ENCODE measurements around the gene ZNF276. TPM values are rescaled to one million over a fixed set of nuclear protein-coding genes. Genes with fewer than 3 reads are reported as not detected.

ZNF276 gene
- total and polyA plus RNA-seq, 4 donors, result 24.4 to 61.3 (median 42.0) TPM

DNA sequence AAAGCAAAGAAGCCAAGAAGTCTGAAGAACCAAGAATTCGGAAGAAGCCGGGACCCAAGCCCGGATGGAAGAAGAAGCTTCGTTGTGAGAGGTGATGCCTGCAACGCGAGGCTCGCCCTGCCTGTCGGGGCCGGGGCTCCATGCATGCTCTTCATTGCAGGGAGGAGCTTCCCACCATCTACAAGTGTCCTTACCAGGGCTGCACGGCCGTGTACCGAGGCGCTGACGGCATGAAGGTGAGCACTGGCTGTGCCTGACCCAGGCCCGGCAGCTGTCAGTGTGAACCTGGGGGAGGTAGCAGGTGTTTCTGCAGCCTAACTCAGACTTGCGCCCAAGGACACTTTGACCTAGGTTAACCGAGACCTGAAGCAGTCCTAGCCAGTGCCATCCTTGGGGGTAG, 12.0 kb downstream of the ZNF276 start:
- DNase-seq (ENCODE audit: low read depth in 4 of 6, low spot score in 6 of 6), result no peak
- no peaks in the 10 kb centered on the region for H3K27me3 ChIP-seq (ENCODE audit: control insufficient read depth, insufficient read depth, low read length)
- H3K27ac ChIP-seq (ENCODE audit: low read depth, low read length), result no peak overlapping the region
- 86% methylated on average over 17 of the region's 17 CpGs for WGBS (ENCODE audit: insufficient coverage)
- H3K9me3 ChIP-seq (ENCODE audit: control insufficient read depth, insufficient read depth, low read length), result no peaks in the 10 kb centered on the region
- H3K4me1 ChIP-seq (ENCODE audit: control insufficient read depth, insufficient read depth, low read length), result no peaks in the 10 kb centered on the region
- no peak overlapping the region for H3K4me3 ChIP-seq (ENCODE audit: low read depth, low read length)
- H3K36me3 ChIP-seq (ENCODE audit: control insufficient read depth, insufficient read depth, low read length), result peaks cover 100% of the 10 kb centered on the region

DNA sequence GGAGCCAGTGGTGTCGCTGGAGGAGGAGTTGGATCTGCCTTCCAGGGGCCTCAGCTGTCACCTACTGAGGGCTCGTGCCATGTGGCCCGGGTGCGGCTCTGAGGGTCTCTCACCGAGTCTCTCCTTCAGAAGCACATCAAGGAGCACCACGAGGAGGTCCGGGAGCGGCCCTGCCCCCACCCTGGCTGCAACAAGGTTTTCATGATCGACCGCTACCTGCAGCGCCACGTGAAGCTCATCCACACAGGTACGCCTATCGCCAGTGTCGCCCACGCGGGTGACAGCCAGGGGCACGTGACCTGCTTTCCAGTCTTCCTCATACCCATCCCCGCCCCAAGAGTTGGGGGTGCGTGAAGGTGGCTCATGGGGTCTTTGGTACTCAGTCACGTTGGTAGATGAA, 12.5 kb downstream of the ZNF276 start:
- H3K9me3 ChIP-seq (ENCODE audit: control insufficient read depth, insufficient read depth, low read length), result no peaks in the 10 kb centered on the region
- H3K4me3 ChIP-seq (ENCODE audit: low read depth, low read length), result no peak overlapping the region
- peaks cover 100% of the 10 kb centered on the region for H3K36me3 ChIP-seq (ENCODE audit: control insufficient read depth, insufficient read depth, low read length)
- H3K27me3 ChIP-seq (ENCODE audit: control insufficient read depth, insufficient read depth, low read length), result no peaks in the 10 kb centered on the region
- 95% methylated on average over 16 of the region's 21 CpGs for WGBS (ENCODE audit: insufficient coverage)
- no peak for DNase-seq (ENCODE audit: low read depth in 4 of 6, low spot score in 6 of 6)
- no peaks in the 10 kb centered on the region for H3K4me1 ChIP-seq (ENCODE audit: control insufficient read depth, insufficient read depth, low read length)
- H3K27ac ChIP-seq (ENCODE audit: low read depth, low read length), result no peak overlapping the region

DNA sequence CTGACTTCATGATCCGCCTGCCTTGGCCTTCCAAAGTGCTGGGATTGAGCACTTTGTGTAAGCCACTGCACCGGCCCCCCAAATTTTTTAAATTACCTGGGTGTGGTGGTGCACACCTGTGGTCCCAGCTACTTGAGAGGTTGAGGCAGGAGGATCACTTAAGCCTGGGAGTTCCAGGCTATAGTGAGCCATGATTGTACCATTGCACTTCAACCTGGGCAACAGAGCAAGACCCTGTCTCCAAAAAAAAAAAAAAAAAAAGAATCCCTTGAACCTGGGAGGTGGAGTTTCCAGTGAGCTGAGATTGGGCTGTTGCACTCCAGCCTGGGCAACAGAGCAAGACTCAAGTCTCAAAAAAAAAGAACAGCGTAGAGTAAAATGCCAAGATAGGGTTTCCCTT, 15.2 kb downstream of the ZNF276 start:
- Histone ChIP-seq H3K4me1 (ENCODE audit: control insufficient read depth, insufficient read depth, low read length) (no peaks in the 10 kb centered on the region), H3K4me3 (ENCODE audit: low read depth, low read length) (no peak overlapping the region), H3K9me3 (ENCODE audit: control insufficient read depth, insufficient read depth, low read length) (no peaks in the 10 kb centered on the region), H3K27ac (ENCODE audit: low read depth, low read length) (no peak overlapping the region), H3K27me3 (ENCODE audit: control insufficient read depth, insufficient read depth, low read length) (no peaks in the 10 kb centered on the region), H3K36me3 (ENCODE audit: control insufficient read depth, insufficient read depth, low read length) (peaks cover 99% of the 10 kb centered on the region)
- no peak for DNase-seq (ENCODE audit: low read depth in 4 of 6, low spot score in 6 of 6)
- 100% methylated on average over 1 of the region's 3 CpGs for WGBS (ENCODE audit: insufficient coverage)

DNA sequence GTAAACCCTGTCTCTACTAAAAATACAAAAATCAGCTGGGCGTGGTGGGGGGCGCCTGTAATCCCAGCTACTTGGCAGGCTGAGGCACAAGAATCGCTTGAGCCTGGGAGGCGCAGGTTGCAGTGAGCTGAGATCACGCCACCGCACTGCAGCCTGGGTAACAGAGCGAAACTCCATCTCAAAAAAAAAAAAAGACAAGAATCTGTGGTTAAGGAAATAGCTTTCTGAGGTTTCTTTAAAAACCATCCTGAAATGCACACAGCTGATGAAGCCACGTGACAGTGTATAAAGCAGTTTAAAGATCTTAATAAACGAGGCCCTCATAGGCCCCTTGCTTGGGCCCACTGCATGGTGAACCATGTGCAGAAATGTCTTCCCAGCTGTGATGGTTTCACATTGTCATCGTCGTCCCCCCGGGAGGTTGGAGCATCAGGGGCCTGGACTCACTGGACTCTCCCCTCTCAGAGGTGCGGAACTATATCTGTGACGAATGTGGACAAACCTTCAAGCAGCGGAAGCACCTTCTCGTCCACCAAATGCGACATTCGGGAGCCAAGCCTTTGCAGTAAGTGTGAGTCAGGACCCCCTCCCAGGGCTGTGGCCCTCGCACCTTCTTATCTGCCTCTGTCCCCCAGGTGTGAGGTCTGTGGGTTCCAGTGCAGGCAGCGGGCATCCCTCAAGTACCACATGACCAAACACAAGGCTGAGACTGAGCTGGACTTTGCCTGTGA, 16.2 kb downstream of the ZNF276 start:
- DNase-seq (ENCODE audit: low read depth in 4 of 6, low spot score in 6 of 6), result no peak
- H3K4me3 ChIP-seq (ENCODE audit: low read depth, low read length), result no peak overlapping the region
- no peak overlapping the region for H3K27ac ChIP-seq (ENCODE audit: low read depth, low read length)
- 95% methylated on average over 14 of the region's 20 CpGs for WGBS (ENCODE audit: insufficient coverage)
- no peaks in the 10 kb centered on the region for H3K27me3 ChIP-seq (ENCODE audit: control insufficient read depth, insufficient read depth, low read length)
- H3K9me3 ChIP-seq (ENCODE audit: control insufficient read depth, insufficient read depth, low read length), result no peaks in the 10 kb centered on the region
- H3K36me3 ChIP-seq (ENCODE audit: control insufficient read depth, insufficient read depth, low read length), result peaks cover 99% of the 10 kb centered on the region
- no peaks in the 10 kb centered on the region for H3K4me1 ChIP-seq (ENCODE audit: control insufficient read depth, insufficient read depth, low read length)

DNA sequence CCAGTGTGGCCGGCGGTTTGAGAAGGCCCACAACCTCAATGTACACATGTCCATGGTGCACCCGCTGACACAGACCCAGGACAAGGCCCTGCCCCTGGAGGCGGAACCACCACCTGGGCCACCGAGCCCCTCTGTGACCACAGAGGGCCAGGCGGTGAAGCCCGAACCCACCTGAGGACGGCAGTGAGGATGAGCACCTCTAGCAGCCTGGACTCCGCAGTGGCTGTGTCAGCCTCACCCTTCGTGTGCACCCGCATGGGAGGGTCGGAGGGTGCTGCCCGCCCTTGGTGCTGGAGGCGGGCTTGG, 16.7 kb downstream of the ZNF276 start:
- Histone ChIP-seq H3K36me3 (ENCODE audit: control insufficient read depth, insufficient read depth, low read length) (peaks cover 99% of the 10 kb centered on the region), H3K27ac (ENCODE audit: low read depth, low read length) (no peak overlapping the region), H3K4me3 (ENCODE audit: low read depth, low read length) (no peak overlapping the region), H3K4me1 (ENCODE audit: control insufficient read depth, insufficient read depth, low read length) (no peaks in the 10 kb centered on the region), H3K27me3 (ENCODE audit: control insufficient read depth, insufficient read depth, low read length) (no peaks in the 10 kb centered on the region), H3K9me3 (ENCODE audit: control insufficient read depth, insufficient read depth, low read length) (no peaks in the 10 kb centered on the region)
- WGBS (ENCODE audit: insufficient coverage), result 93% methylated on average over 14 of the region's 14 CpGs
- DNase-seq (ENCODE audit: low read depth in 4 of 6, low spot score in 6 of 6), result no peak

DNA sequence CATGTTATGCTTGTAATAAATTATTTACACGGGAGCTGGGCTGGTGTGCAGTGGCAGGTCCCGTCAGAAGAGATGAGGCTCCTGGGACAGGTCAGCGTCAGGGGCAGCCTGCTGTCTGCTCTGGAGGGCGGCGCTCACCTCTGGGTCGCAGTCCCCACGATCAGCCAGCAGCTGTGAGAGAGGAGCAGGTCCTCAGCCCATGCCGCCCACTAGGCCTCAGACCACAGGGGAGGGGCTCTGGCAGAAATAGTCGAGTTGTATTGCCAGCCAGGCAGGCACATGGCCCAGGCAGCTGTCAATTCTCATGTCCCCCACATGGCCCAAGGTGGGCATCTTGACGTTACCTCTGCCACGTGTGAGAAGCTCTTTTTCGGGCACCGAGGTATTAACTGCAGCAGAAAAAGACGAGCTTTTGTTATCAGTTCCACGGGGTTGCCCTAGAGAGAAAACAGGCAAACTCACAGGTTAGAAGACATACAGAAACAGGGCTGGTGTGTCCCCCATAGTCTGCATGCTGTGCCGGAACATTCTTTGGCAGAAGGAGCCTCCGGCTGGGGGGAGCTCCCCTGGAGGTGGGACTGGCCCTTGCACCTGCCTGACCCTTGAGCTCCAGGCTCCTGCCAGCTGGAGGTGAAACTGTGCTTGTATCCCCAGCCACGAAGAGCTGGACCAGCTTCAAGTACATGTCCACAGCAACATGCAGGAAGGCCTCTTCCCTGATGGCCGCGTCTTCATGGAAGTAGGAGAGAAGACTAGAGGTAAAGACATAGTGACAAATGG, 17.4 kb downstream of the ZNF276 start:
- H3K4me1 ChIP-seq (ENCODE audit: control insufficient read depth, insufficient read depth, low read length), result no peaks in the 10 kb centered on the region
- no peaks in the 10 kb centered on the region for H3K9me3 ChIP-seq (ENCODE audit: control insufficient read depth, insufficient read depth, low read length)
- no peak overlapping the region for H3K27ac ChIP-seq (ENCODE audit: low read depth, low read length)
- H3K4me3 ChIP-seq (ENCODE audit: low read depth, low read length), result no peak overlapping the region
- peaks cover 92% of the 10 kb centered on the region for H3K36me3 ChIP-seq (ENCODE audit: control insufficient read depth, insufficient read depth, low read length)
- no peaks in the 10 kb centered on the region for H3K27me3 ChIP-seq (ENCODE audit: control insufficient read depth, insufficient read depth, low read length)
- DNase-seq (ENCODE audit: low read depth in 4 of 6, low spot score in 6 of 6), result no peak
- WGBS (ENCODE audit: insufficient coverage), result 84% methylated on average over 18 of the region's 20 CpGs

DNA sequence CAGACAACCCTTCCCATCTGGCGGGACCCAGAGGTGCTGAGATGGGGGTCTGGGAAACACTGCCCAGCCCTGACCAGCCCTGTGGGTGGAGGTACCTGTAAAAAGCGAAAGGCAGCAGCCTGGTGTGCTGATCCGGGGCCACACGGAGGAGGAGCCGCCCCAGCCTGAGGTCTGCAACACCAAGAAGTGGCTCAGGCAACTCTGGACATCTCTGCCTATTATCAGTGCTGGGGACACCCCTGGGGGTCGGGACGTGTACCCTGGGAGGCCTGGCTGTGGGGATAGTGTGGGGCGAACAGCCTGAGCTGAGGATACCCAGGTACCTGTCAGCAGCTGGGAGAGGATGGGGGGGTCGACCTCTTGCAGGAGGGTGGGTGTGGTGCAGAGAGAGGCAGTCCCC, 18.0 kb downstream of the ZNF276 start:
- no peak for DNase-seq (ENCODE audit: low read depth in 4 of 6, low spot score in 6 of 6)
- Histone ChIP-seq H3K27ac (ENCODE audit: low read depth, low read length) (no peak overlapping the region), H3K4me3 (ENCODE audit: low read depth, low read length) (no peak overlapping the region), H3K9me3 (ENCODE audit: control insufficient read depth, insufficient read depth, low read length) (no peaks in the 10 kb centered on the region), H3K4me1 (ENCODE audit: control insufficient read depth, insufficient read depth, low read length) (no peaks in the 10 kb centered on the region), H3K27me3 (ENCODE audit: control insufficient read depth, insufficient read depth, low read length) (no peaks in the 10 kb centered on the region), H3K36me3 (ENCODE audit: control insufficient read depth, insufficient read depth, low read length) (peaks cover 92% of the 10 kb centered on the region)
- 91% methylated on average over 8 of the region's 9 CpGs for WGBS (ENCODE audit: insufficient coverage)

DNA sequence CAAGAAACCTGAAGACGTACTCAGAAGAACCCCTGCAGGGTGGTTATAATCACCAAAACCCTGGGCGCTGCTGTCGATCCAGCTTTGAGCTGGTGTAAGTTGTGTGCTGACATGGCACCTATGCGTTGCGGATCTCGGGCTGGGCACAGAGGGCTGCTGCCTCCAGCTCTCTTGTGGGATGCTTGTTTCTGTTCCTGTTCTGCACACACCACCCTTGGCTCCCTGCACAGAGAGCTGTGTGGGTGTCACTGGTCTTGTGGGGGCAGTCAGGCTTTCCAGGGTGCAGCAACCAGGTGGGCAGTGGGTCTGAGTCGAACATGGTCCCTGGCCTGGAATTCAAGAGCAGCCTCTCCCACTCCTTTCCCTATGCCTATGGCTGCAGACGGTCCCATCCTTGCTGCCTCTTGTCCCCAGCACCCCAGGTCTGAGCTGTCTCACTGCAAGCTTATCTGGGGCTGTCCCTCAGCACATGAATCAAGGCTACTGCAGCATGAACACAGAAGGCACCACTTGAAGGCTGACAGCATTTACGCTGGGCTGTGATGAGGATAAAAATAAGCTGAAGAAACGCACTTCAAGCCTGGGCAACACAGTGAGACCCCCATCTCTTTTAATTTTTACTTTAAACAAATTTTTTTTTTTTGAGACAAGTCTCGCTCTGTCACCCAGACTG, 20.1 kb downstream of the ZNF276 start:
- no peak for DNase-seq (ENCODE audit: low read depth in 4 of 6, low spot score in 6 of 6)
- Histone ChIP-seq H3K4me1 (ENCODE audit: control insufficient read depth, insufficient read depth, low read length) (peaks cover 6% of the 10 kb centered on the region), H3K36me3 (ENCODE audit: control insufficient read depth, insufficient read depth, low read length) (peaks cover 87% of the 10 kb centered on the region), H3K27ac (ENCODE audit: low read depth, low read length) (no peak overlapping the region), H3K27me3 (ENCODE audit: control insufficient read depth, insufficient read depth, low read length) (no peaks in the 10 kb centered on the region), H3K4me3 (ENCODE audit: low read depth, low read length) (no peak overlapping the region), H3K9me3 (ENCODE audit: control insufficient read depth, insufficient read depth, low read length) (no peaks in the 10 kb centered on the region)
- 87% methylated on average over 7 of the region's 11 CpGs for WGBS (ENCODE audit: insufficient coverage)

DNA sequence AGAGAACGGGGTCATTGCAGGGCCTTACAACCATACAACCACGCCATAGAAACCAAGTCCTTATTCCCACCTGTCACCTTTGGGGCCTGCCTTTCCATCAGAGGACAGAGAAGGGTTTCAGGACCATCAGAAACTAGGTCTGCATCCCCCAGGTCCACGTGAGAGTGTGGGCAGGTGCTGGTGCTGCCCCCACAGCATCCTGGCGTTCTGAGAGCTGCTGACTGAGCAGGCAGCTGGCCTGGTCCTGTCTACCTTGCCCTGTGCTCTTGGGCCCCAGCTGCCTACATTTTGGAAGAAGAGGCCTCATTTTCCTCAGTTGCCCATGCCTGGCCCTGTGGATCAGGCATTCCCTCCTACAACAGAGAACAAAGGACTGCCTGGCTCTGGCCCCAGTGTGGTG, 21.6 kb downstream of the ZNF276 start:
- 81% methylated on average over 4 of the region's 4 CpGs for WGBS (ENCODE audit: insufficient coverage)
- Histone ChIP-seq H3K9me3 (ENCODE audit: control insufficient read depth, insufficient read depth, low read length) (no peaks in the 10 kb centered on the region), H3K36me3 (ENCODE audit: control insufficient read depth, insufficient read depth, low read length) (peaks cover 86% of the 10 kb centered on the region), H3K4me3 (ENCODE audit: low read depth, low read length) (no peak overlapping the region), H3K4me1 (ENCODE audit: control insufficient read depth, insufficient read depth, low read length) (peaks cover 12% of the 10 kb centered on the region), H3K27ac (ENCODE audit: low read depth, low read length) (no peak overlapping the region), H3K27me3 (ENCODE audit: control insufficient read depth, insufficient read depth, low read length) (no peaks in the 10 kb centered on the region)
- DNase-seq (ENCODE audit: low read depth in 4 of 6, low spot score in 6 of 6), result no peak

Data from spinal cord (tissue), 10 donors.